H9 (cell line): ENCODE data around the gene CMTM8. TPM values are rescaled to one million over a fixed set of nuclear protein-coding genes. Genes with fewer than 3 reads are reported as not detected.

Source experiments
- DNase-seq: peaks from one replicate; pipeline ENCODE4 v3.0.0-alpha.2; 2017
- H2AFZ ChIP-seq: one replicate; pipeline ENCODE4 v1.6.1; 2013; ENCODE audit warnings: mild to moderate bottlenecking, low read length, control low read depth, moderate library complexity
- H2AK5ac ChIP-seq: 2 replicates; pipeline ENCODE4 v1.6.1; 2013; ENCODE audit warnings: low read length, control low read depth, mixed read lengths; ENCODE audit not compliant: insufficient read length
- H2BK120ac ChIP-seq: one replicate; pipeline ENCODE4 v1.6.1; 2013; ENCODE audit warnings: low read depth, mild to moderate bottlenecking, low read length, control low read depth, inconsistent platforms; ENCODE audit not compliant: poor library complexity, severe bottlenecking
- H2BK12ac ChIP-seq: 2 replicates; pipeline ENCODE4 v1.6.1; 2013; ENCODE audit warnings: low read length, control low read depth, mixed read lengths, low read depth; ENCODE audit not compliant: insufficient read length
- H2BK15ac ChIP-seq: 2 replicates; pipeline ENCODE4 v1.6.1; 2013; ENCODE audit warnings: low read depth, low read length, control low read depth
- H2BK20ac ChIP-seq: one replicate; pipeline ENCODE4 v1.6.1; 2013; ENCODE audit warnings: low read depth, mild to moderate bottlenecking, low read length, control low read depth, inconsistent platforms; ENCODE audit not compliant: poor library complexity, severe bottlenecking
- H2BK5ac ChIP-seq: 2 replicates; pipeline ENCODE4 v1.6.1; 2013; ENCODE audit warnings: low read length, control low read depth, mixed read lengths; ENCODE audit not compliant: insufficient read length
- H3K14ac ChIP-seq: 2 replicates; pipeline ENCODE4 v1.6.1; 2013; ENCODE audit warnings: low read length, control low read depth; ENCODE audit not compliant: insufficient read depth
- H3K18ac ChIP-seq: 2 replicates; pipeline ENCODE4 v1.6.1; 2013; ENCODE audit warnings: low read depth, mild to moderate bottlenecking, mixed read lengths, low read length, control low read depth; ENCODE audit not compliant: insufficient read length
- H3K23ac ChIP-seq: 2 replicates; pipeline ENCODE4 v1.6.1; 2013; ENCODE audit warnings: low read length, control low read depth, mixed read lengths, low read depth; ENCODE audit not compliant: insufficient read length
- H3K23me2 ChIP-seq: 2 replicates; pipeline ENCODE4 v1.6.1; 2013; ENCODE audit warnings: low read depth, mild to moderate bottlenecking, mixed read lengths, low read length, control low read depth; ENCODE audit not compliant: insufficient read length, poor library complexity, severe bottlenecking
- H3K27ac ChIP-seq: 2 replicates; pipeline ENCODE4 v1.5.1; 2013; ENCODE audit warnings: low read length, control low read depth, mixed read lengths, low read depth; ENCODE audit not compliant: insufficient read length
- H3K27me3 ChIP-seq: 2 replicates; pipeline ENCODE4 v1.6.1; 2013; ENCODE audit warnings: low read length, control low read depth, inconsistent platforms; ENCODE audit not compliant: insufficient read depth
- H3K4ac ChIP-seq: 2 replicates; pipeline ENCODE4 v1.6.1; 2013; ENCODE audit warnings: low read depth, mild to moderate bottlenecking, control low read depth, inconsistent platforms, low read length, moderate library complexity
- H3K4me1 ChIP-seq: 2 replicates; pipeline ENCODE4 v1.6.1; 2013; ENCODE audit warnings: low read length, control low read depth, inconsistent platforms; ENCODE audit not compliant: insufficient read depth
- H3K4me2 ChIP-seq: 2 replicates; pipeline ENCODE4 v1.6.1; 2013; ENCODE audit warnings: low read length, control low read depth, mixed read lengths; ENCODE audit not compliant: insufficient read length, insufficient read depth
- H3K56ac ChIP-seq: 2 replicates; pipeline ENCODE4 v1.6.1; 2013; ENCODE audit warnings: low read depth, mild to moderate bottlenecking, mixed read lengths, low read length, control low read depth; ENCODE audit not compliant: insufficient read length
- H3K79me1 ChIP-seq: 2 replicates; pipeline ENCODE4 v1.6.1; 2013; ENCODE audit warnings: low read depth, mild to moderate bottlenecking, moderate library complexity, low read length, control low read depth, inconsistent platforms; ENCODE audit not compliant: insufficient read depth, poor library complexity, severe bottlenecking
- H3K79me2 ChIP-seq: 2 replicates; pipeline ENCODE4 v1.6.1; 2013; ENCODE audit warnings: low read length, control low read depth, inconsistent platforms; ENCODE audit not compliant: insufficient read depth
- H3K9ac ChIP-seq: 2 replicates; pipeline ENCODE4 v1.6.1; 2013; ENCODE audit warnings: low read length, control low read depth, mixed read lengths; ENCODE audit not compliant: insufficient read length; ENCODE audit errors: extremely low read depth
- H3K9me3 ChIP-seq: one replicate; pipeline ENCODE4 v1.6.1; 2013; ENCODE audit warnings: low read depth, low read length, inconsistent platforms; ENCODE audit not compliant: control insufficient read depth
- H3T11ph ChIP-seq: one replicate; pipeline ENCODE4 v1.6.1; 2013; ENCODE audit warnings: mild to moderate bottlenecking, low read length, control low read depth, inconsistent platforms
- H4K20me1 ChIP-seq: one replicate; pipeline ENCODE4 v1.6.1; 2013; ENCODE audit not compliant: control insufficient read depth, insufficient read length, insufficient read depth
- H4K5ac ChIP-seq: 2 replicates; pipeline ENCODE4 v1.6.1; 2013; ENCODE audit warnings: low read depth, mild to moderate bottlenecking, mixed read lengths, low read length, control low read depth; ENCODE audit not compliant: insufficient read length
- H4K8ac ChIP-seq: replicated peaks from 2 replicates; pipeline ENCODE4 v1.6.1; 2013; ENCODE audit warnings: low read length, control low read depth, mixed read lengths, low read depth; ENCODE audit not compliant: insufficient read length
- H4K91ac ChIP-seq: 2 replicates; pipeline ENCODE4 v1.6.1; 2013; ENCODE audit warnings: low read depth, mild to moderate bottlenecking, moderate library complexity, mixed read lengths, low read length, control low read depth; ENCODE audit not compliant: insufficient read length
- H3K27ac Mint-ChIP-seq, 3 experiments: 2 replicates in 2 of 3; 3 replicates in 1 of 3; pipeline ENCODE4 v1.8.0; 2020 to 2021; ENCODE audit warnings: mixed read lengths in 3 of 3, mild to moderate bottlenecking in 1 of 3, moderate library complexity in 1 of 3
- H3K27me3 Mint-ChIP-seq: 2 replicates; pipeline ENCODE4 v1.8.0; 2021; ENCODE audit warnings: low read depth, mild to moderate bottlenecking, moderate library complexity, mixed read lengths
- H3K36me3 Mint-ChIP-seq, 3 experiments: 2 replicates in 2 of 3; 3 replicates in 1 of 3; pipeline ENCODE4 v1.8.0; 2020 to 2021; ENCODE audit warnings: low read depth in 3 of 3, mixed read lengths in 3 of 3; ENCODE audit not compliant: insufficient read depth in 1 of 3
- H3K4me1 Mint-ChIP-seq, 2 experiments: 2 replicates each; pipeline ENCODE4 v1.8.0; 2020; ENCODE audit warnings: mixed read lengths in 2 of 2
- H3K4me3 Mint-ChIP-seq, 2 experiments: 2 replicates in 1 of 2; 3 replicates in 1 of 2; pipeline ENCODE4 v1.8.0; 2020 to 2021; ENCODE audit warnings: mild to moderate bottlenecking in 2 of 2, mixed read lengths in 2 of 2, moderate library complexity in 1 of 2
- H3K9me3 Mint-ChIP-seq, 2 experiments: 2 replicates in 1 of 2; 3 replicates in 1 of 2; pipeline ENCODE4 v1.8.0; 2020; ENCODE audit warnings: mild to moderate bottlenecking in 2 of 2, mixed read lengths in 2 of 2, moderate library complexity in 1 of 2
- WGBS: extraction: QIAGEN DNeasy Blood & Tissue Kit; methylation state at CpG from one replicate; pipeline ENCODE4 v1.1.7; 2013; ENCODE audit warnings: missing lambda C conversion rate, low lambda C conversion rate, mixed read lengths; ENCODE audit not compliant: insufficient read length; ENCODE audit errors: extremely low coverage; 5-methylcytosine and 5-hydroxymethylcytosine counted together
- total RNA-seq: library from RNA; stranded (reverse); gene quantifications from 2 replicates; pipeline ENCODE4 v1.2.1, GENCODE V29; 2021
- TF ChIP-seq, protein P1 (sequence below): fragments of 200-600 bp; sonication (generic); conservative IDR thresholded peaks from 3 replicates; pipeline ENCODE4 v1.8.0; 2021; ENCODE audit warnings: antibody characterized with exemption, mild to moderate bottlenecking

The CMTM8 gene
- total RNA-seq, 1 experiment from 2014 or later: 4.0 TPM

DNA sequence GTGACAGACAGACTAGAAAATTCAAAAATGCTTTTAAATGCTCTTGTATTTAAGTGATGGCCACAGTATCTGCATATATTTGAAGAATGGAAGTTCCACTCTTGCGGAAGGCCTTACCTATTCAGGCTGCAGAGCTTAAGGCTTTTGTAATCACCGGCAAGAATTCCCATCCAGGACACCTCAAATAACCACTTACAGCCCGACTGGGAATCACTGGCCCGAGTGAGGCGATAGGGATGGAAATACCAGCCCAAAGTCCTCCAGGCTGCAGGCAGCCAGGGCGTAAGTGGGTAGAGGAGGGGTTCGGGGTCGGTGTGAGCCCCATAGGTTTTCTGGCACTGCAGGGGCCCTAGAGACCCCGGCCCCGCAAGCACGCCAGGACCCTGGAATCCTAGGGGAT is 162.6 kb downstream of the CMTM8 start:
- Histone ChIP-seq H3K27ac (no peak overlapping the region), H3K79me2 (peaks cover 2% of the 10 kb centered on the region; the same call in 1 of the 2 replicates), H2BK20ac (no peak overlapping the region), H3K14ac (peak overlapping the region; percentile 80), H2BK120ac (no peak overlapping the region), H3K79me1 (peaks cover 2% of the 10 kb centered on the region), H3K23ac (no peak overlapping the region), H2BK5ac (no peak overlapping the region), H4K20me1 (no peaks in the 10 kb centered on the region), H3K18ac (peak overlapping the region; percentile 71), H2AFZ (no peak overlapping the region), H4K5ac (no peak overlapping the region), H3K27me3 (no peaks in the 10 kb centered on the region), H4K8ac (no peak overlapping the region), H4K91ac (no peak overlapping the region), H3K9me3 (no peaks in the 10 kb centered on the region), H3K56ac (no peak overlapping the region), H2BK15ac (no peak overlapping the region), H2BK12ac (no peak overlapping the region), H3K4ac (no peak overlapping the region), H3K4me2 (peak overlapping the region; percentile 53), H3T11ph (no peak overlapping the region), H3K4me1 (peaks cover 2% of the 10 kb centered on the region; the same call in 1 of the 2 replicates), H3K9ac (no peak overlapping the region), H3K23me2 (no peaks in the 10 kb centered on the region), H2AK5ac (no peak overlapping the region)
- H3K4me3 Mint-ChIP-seq: peak overlapping the region; percentile 57 to 70
- no peak for DNase-seq
- H3K36me3 Mint-ChIP-seq: peaks cover 0 to 7% (median 2%) of the 10 kb centered on the region in 3 experiments; a peak in 5 of 7 replicates
- H3K9me3 Mint-ChIP-seq: no peaks in the 10 kb centered on the region; a peak in 1 of 5 replicates
- H3K27ac Mint-ChIP-seq: peak overlapping the region in 1 of 3 experiments; percentile 95; a peak in 3 of 7 replicates
- WGBS: no CpG with 5 or more reads among the region's 11 CpGs
- 0 out of 2 replicates have a peak, but pooled peaks cover 1% of the 10 kb centered on the region for H3K27me3 Mint-ChIP-seq
- TF ChIP-seq, protein P1, sequence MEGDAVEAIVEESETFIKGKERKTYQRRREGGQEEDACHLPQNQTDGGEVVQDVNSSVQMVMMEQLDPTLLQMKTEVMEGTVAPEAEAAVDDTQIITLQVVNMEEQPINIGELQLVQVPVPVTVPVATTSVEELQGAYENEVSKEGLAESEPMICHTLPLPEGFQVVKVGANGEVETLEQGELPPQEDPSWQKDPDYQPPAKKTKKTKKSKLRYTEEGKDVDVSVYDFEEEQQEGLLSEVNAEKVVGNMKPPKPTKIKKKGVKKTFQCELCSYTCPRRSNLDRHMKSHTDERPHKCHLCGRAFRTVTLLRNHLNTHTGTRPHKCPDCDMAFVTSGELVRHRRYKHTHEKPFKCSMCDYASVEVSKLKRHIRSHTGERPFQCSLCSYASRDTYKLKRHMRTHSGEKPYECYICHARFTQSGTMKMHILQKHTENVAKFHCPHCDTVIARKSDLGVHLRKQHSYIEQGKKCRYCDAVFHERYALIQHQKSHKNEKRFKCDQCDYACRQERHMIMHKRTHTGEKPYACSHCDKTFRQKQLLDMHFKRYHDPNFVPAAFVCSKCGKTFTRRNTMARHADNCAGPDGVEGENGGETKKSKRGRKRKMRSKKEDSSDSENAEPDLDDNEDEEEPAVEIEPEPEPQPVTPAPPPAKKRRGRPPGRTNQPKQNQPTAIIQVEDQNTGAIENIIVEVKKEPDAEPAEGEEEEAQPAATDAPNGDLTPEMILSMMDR: no peak
- H3K4me1 Mint-ChIP-seq: peaks cover 25 to 26% of the 10 kb centered on the region in 2 experiments
